DMS53 treated with DMSO at 0.1 percent for 48 hours (cell line): ENCODE data around the gene ABL2.
"Not testable (repeated sequence)": the region's sequence is repeated elsewhere in the genome, so short reads cannot be mapped to it uniquely, and the experiment has no call there.

Experiments
- DNase-seq: peaks from one replicate; lab custom pipeline; 2025; ENCODE audit not compliant: unreplicated experiment; lab: John Stamatoyannopoulos, UW

Gene ABL2

DNA sequence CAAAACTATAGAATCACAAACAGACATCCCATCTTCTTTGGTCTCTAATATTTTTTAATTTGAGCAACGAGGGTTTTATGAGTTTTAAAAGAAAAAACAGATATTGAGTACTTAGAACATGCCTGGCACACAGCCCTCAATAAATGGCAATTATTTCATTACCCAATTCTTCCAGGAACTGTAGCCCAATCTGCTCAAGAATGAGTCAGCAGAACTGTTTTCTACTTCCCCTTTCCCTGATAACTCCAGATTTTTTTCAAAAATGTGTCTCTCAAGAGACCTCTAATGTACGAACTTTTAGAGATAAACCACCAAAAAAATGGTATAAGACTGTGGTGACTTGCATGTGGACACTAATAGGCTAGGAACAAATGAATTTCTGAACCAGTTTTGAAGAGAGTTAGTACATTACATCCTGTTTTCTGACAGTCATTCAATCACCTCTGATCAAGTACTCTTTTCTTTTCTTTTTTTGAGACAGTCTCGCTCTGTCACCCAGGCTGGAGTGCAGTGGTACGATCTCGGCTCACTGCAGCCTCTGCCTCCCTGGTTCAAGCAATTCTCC lies 11.5 kb downstream of the ABL2 start:
- no peak for DNase-seq

DNA sequence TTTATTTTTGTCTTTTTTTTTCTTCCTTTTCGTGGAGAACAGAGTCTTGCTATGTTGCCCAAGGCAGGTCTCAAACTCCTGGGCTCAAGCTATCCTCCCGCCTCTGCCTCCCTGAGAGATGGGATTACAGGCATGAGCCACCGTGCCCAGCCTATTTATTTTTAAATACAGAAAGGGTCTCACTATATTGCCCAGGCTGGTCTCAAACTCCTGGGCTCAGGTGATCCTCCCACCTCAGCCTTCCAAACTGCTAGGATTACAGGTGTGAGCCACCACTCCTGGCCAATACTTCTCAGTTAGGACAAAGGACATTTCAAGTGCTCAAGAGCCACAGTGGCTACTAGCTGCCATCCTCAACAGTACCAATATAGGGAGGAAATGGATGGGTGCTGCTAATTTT lies 16.2 kb downstream of the ABL2 start:
- DNase-seq = not testable (repeated sequence)

- no peak for DNase-seq
Measured at GRCh38 chr1:179208681-179209477, 20.6 kb downstream of the ABL2 start.

- no peak for DNase-seq
Measured at GRCh38 chr1:179206812-179207211, 22.7 kb downstream of the ABL2 start.

- no peak for DNase-seq
Measured at GRCh38 chr1:179205284-179205683, 24.2 kb downstream of the ABL2 start.

DNA sequence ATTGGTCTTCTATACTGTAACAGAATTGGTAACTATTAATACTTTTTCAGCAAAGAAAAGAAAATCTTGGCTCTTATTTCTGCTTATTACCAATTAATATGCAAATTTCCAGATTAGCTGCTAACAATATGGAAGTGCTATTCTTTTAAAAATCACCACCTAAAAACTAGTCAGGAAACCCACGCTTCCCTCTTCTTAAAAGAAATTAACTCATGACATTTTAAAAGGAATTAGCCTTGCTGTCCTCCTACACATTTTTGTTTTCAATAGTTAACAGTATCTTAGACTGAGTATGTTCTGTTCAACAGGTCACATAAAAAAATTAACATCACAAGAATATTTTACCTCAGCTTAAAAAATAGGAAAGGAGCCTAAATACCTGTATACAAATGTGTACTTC lies 27.3 kb downstream of the ABL2 start:
- no peak for DNase-seq

- DNase-seq = no peak
Measured at GRCh38 chr1:179200586-179200985, 28.9 kb downstream of the ABL2 start.

DNA sequence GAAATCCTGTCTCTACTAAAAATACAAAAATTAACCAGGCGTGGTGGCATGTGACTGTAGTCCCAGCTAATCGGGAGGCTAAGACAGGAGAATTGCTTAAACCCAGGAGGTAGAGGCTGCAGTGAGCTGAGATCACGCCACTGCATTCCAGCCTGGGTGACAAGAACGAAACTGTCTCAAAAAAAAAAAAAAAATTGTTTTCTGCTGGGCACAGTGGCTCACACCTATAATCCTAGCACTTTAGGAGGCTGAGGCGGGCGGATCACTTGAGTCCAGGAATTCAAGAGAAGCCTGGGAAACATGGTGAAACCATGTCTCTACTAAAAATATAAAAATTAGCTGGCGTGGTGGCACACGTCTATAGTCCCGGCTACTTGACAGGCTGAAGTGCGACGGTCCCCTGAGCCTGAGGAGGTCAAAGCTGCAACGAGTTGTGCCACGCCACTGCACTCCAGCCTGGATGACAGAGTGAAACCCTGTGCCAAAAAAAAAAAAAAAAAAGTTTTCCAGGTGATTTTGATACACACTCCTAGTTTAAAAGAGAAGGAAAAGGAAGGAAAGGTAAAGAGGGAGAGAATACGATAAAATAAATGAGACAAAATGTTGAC lies 31.7 kb downstream of the ABL2 start:
- no peak for DNase-seq

DNA sequence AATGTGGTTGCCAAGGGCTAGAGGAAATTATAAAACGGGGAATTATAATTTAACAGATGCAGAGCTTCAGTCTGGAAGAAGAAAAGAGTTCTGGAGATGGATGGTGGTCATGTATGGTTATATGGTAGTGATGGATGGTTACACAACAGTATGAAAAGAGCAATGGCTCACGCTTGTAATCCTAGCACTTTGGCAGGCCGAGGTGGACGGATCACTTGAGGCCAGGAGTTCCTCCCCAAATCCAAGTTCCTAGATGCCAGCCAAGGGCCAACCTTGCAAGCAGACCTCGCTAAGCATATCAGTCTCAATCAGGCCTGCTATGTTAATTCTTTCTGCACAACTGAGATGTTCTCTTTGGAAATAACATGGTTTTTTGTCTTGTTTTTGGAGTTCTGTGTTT lies 33.6 kb downstream of the ABL2 start:
- not testable (repeated sequence) for DNase-seq

DNA sequence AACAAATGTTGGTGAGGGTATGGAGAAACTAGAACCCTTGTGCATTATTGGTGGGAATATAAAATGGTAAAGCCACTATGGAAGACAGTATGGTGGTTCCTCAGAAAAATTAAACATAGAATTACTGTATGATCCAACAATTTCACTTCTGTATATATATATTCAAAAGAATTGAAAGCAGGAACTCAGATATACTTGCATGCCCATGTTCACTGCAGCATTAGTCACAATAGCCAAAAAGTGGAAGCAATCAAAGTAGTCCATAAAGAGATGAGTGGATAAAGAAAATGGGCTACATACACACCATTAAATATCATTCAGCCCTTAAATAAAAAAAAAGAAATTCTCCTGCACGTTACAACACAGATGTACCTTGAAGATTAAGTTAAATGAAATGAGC lies 34.1 kb downstream of the ABL2 start:
- DNase-seq = no peak

DNA sequence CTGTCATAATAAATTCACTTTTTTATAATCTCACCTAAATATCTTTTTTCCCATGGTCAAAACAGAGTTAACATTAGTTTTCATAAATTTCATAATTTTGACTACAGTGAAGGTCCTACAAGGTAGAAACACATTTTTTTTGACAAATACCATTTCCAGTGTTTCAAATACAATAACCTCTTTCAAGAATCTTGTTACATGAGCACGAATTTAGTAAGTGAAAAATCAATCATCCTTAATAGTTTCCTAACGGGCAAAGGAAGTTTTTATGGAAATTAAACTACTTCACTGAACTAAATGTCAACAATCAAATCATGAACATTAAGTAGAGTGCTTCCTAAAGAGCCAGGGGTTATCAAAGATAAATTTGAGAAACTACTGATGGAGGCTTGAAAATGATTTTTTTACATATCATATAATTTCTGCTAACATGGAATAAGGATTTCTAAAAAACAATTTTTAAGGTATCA lies 35.4 kb downstream of the ABL2 start:
- DNase-seq = no peak

GRCh38 chr1:179190861-179191260 lies 38.6 kb downstream of the ABL2 start:
- no peak for DNase-seq

DNA sequence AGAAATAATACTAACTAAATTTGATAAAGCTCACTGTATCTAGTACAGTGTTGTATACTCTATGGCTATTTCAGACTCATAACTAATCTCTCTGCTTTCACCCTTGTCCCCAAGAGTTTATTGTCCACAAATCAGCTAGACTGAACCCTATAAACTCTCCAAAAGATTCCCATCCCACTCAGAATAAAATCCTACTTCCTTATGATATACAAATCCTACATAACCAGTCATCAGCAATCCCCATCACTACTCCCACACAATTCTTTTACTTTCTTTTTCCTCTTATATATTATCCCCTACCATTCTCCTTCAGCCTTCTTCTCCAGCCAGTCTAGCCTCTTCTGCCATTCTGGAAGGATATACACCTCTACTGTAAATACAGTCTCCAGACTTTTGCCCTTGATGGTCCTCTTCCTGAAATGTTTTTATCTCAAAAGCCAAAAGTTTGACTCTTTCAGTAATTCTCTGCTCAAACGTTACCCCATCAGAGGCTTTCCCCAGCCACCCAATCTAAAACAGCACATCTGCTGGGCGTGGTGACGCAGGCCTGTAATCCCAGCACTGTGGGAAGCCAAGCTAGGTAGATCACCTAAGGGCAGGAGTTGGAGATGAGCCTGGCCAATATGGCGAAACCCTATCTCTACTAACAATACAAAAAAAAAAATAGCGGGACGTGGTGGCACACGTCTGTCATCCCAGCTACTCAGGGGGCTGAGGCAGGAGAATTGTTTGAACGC lies 41.6 kb downstream of the ABL2 start:
- no peak for DNase-seq

GRCh38 chr1:179187043-179187442 lies 42.4 kb downstream of the ABL2 start:
- DNase-seq = no peak

GRCh38 chr1:179184403-179184802 lies 45.1 kb downstream of the ABL2 start:
- no peak for DNase-seq

DNA sequence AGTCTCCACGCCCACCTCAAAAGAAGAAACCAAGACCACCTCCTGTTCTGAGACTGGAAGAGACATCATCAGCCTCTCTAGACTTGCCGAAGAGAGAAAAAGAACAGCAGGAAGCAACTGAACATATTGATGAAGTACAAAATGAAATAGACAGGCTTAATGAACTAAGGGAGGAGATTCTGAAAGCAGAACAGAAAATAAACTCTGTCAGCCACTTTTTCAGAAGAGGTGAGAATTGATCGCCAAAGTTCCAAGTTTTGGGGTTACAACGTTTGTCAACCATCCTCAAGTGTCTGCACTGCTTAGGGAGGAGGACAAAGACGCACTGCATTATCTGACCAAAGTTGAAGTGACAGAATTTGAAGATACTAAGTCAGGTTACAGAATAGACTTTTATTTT lies 45.6 kb downstream of the ABL2 start:
- DNase-seq = no peak

DNA sequence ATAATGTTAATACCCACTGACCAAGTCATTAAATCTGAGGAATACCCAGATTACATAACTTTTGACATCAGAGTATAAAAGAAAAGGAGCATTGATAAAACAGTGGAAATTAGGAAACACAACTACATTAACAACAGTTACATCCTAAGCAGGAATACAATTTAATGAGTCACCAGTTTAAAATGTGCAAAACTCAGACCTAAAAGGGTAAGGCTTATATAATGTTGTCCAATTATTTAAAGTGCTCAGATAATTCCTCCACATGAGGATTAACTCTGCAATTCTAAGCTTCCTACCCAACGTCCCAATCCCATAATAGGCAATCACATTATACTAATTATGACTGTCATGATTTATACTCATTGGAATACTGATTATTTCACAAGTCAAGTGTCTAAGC lies 50.5 kb downstream of the ABL2 start:
- no peak for DNase-seq

- no peak for DNase-seq
Measured at GRCh38 chr1:179178183-179178582, 51.3 kb downstream of the ABL2 start.

GRCh38 chr1:179177615-179178014 lies 51.9 kb downstream of the ABL2 start:
- DNase-seq = no peak

- no peak for DNase-seq
Measured at GRCh38 chr1:179177182-179177581, 52.3 kb downstream of the ABL2 start.

GRCh38 chr1:179175011-179175841 lies 54.3 kb downstream of the ABL2 start:
- DNase-seq = no peak
